Fibroblast of villous mesenchyme (primary cell): ENCODE results near the gene ALKBH3. TPM values are rescaled to one million over a fixed set of nuclear protein-coding genes. Genes with fewer than 3 reads are reported as not detected.

Source experiments
- DNase-seq: peaks from one replicate; pipeline ENCODE4 v3.0.0-alpha.2; 2010; ENCODE audit warnings: low read depth
- H3K4me3 ChIP-seq: 2 replicates; pipeline ENCODE4 v1.5.1; 2011; ENCODE audit warnings: low read depth, mild to moderate bottlenecking, low read length
- total RNA-seq: library from RNA; depleted of rRNA; stranded (reverse); fragments of >200 nt; gene quantifications from 2 replicates; pipeline ENCODE4 v1.2.3, GENCODE V29; 2012
- TF ChIP-seq, protein P1 (sequence below): IDR thresholded peaks from 2 replicates; pipeline ENCODE4 v1.5.1; 2012; ENCODE audit warnings: low read depth, mild to moderate bottlenecking, low read length; ENCODE audit not compliant: insufficient read depth

The ALKBH3 gene
- total RNA-seq, 1 donor = 33.7 TPM

DNA sequence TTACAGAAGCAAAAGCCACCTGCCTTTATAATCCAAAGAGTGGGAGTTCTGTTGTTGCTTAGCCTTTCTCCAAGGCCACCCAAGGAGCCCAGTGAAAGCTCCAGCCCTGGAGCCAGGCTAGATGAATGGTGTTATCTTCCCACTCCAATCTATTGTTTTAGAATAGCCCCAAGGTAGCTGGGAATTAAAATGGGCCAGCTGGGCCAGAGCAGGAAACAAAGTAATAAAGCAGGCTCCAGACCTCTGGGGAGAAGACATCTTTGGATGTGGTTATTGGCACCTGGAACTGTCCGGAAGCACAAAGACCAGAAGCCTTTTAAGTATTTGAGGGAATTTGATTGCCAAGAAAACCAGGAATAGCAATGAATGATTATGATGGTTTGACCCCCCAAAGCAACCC is 70.6 kb downstream of the ALKBH3 start:
- no peak overlapping the region for H3K4me3 ChIP-seq
- DNase-seq = no peak
- TF ChIP-seq, protein P1, sequence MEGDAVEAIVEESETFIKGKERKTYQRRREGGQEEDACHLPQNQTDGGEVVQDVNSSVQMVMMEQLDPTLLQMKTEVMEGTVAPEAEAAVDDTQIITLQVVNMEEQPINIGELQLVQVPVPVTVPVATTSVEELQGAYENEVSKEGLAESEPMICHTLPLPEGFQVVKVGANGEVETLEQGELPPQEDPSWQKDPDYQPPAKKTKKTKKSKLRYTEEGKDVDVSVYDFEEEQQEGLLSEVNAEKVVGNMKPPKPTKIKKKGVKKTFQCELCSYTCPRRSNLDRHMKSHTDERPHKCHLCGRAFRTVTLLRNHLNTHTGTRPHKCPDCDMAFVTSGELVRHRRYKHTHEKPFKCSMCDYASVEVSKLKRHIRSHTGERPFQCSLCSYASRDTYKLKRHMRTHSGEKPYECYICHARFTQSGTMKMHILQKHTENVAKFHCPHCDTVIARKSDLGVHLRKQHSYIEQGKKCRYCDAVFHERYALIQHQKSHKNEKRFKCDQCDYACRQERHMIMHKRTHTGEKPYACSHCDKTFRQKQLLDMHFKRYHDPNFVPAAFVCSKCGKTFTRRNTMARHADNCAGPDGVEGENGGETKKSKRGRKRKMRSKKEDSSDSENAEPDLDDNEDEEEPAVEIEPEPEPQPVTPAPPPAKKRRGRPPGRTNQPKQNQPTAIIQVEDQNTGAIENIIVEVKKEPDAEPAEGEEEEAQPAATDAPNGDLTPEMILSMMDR = no peak

DNA sequence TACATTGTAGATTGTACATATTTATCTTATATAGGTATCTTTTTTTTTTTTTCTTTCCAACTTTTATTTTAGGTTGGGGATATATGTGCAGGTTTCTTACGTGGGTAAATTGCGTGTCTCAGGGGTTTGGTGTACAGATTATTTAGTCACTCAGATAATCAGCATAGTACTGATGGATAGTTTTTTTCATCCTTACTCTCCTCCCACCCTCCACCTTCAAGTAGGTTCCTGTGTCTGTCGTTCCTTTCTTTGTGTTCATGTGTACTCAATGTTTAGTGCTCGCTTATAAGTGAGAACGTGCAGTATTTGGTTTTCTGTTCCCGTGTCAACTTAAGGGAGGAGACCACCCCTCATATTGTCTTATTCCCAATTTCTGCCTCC is 71.4 kb downstream of the ALKBH3 start:
- TF ChIP-seq, protein P1 = no peak
- no peak overlapping the region for H3K4me3 ChIP-seq
- no peak for DNase-seq

DNA sequence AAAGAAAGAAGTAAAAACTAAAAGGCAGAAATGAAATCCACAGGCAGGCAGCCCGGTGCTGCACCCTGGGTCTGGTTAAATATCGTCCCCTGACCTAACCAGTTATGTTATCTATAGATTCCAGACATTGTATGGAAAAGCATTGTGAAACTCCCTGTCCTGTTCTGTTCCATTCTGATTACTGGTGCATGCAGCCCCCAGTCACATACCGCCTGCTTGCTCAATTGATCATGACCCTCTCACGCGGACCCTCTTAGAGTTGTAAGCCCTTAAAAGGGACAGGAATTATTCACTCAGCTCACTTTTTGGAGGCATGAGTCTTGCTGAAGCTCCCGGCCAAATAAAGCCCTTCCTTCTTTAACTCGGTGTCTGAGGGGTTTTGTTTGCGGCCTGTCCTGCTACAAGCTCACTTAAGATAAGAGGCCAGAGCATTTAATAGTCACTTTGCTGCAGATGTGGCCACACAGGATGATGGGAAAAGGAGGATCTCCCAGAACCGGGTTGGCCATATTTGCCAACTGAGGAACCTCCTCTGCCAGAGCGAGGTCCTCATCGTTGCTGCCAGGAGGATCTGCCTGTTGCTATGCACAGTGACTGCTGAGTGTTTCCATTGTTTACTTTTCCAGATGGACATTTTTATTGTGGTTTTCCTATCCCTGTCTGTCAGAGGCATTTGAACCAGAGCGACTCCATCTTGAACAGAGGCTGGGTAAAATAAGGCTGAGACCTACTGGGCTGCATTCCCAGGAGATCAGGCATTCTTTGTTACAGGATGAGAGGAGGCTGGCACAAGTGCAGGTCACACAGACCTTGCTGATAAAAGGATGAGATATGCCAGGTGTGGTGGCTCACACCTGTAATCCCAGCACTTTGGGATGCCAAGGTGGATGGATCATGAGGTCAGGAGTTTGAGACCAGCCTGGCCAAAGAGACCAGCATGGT is 72.0 kb downstream of the ALKBH3 start:
- TF ChIP-seq, protein P1 = no peak
- no peak for DNase-seq
- no peak overlapping the region for H3K4me3 ChIP-seq

DNA sequence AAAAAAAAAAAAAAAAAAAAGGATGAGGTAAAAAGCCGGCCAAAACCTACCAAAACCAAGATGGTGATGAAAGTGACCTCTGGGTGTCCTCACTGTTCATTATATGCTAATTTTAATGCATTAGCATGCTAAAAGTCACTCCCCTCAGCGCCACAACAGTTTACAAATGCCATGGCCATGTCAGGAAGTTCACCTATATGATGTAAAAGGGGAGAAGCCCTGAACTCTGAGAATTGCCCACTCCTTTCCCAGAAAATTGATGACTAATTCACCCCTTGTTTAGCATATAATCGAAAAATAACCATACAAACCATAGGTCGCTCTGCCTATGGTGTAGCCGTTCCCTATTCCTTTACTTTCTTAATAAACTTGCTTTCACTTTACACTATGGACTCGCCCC is 72.9 kb downstream of the ALKBH3 start:
- no peak for DNase-seq
- TF ChIP-seq, protein P1 = no peak
- H3K4me3 ChIP-seq = no peak overlapping the region

DNA sequence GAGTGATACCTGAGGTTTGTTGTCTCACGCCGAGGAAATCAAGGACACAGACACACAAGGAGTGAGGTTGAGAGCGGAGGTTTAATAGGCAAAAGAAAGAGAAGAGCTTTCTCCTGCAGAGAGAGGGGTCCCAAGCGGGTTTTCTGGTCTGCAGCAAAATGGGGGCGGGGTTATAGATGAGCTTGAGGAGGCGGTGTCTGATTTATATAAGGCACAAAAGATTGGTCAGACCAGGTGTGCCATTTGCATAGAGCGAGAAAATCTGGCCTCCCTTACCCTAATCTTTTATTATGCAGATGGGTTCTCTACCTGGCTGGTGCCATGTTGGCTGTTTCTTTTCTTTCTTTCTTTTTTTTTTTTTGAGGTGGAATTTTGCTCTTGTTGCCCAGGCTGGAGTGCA is 73.6 kb downstream of the ALKBH3 start:
- no peak for DNase-seq
- TF ChIP-seq, protein P1 = no peak
- H3K4me3 ChIP-seq = no peak overlapping the region

DNA sequence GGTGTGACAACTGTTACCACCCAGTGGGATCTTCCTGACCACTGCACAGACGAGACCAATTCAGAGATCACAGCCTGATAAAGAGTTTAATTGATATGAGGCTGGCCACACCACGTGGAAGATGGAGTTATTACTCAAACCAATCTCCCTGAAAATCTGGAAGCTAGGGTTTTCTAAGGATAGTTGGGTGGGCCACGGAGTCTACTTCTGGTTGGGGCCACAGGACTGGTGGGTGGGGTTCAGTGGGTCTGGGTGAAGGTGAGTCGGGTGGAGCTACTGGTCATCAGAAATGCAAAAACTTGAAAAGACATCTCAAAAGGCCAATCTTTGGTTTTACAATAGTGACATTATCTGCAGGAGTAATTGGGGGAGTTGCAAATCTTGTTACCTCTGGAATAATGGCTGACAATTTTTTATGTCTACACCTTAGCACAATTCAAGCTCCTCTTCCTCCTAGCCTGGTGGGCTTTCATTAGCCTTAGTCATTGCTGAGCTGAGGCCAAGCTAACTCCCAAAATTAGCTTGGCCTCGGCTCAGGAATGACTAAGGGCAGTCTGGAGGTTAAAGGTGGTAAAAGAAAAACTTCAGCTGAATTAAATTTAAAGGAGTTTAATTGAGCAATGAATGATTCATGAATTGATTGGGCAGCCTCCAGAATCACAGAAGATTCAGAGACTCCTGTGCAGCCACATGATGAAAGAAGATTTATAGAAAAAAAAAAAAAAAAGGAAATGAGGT is 74.9 kb downstream of the ALKBH3 start:
- DNase-seq = no peak
- H3K4me3 ChIP-seq = no peak overlapping the region
- TF ChIP-seq, protein P1 = no peak
